ENCODE data around the gene ZDHHC24. TPM values are rescaled to one million over a fixed set of nuclear protein-coding genes. Genes with fewer than 3 reads are reported as not detected.
"Not testable (repeated sequence)": the region's sequence is repeated elsewhere in the genome, so short reads cannot be mapped to it uniquely, and the experiment has no call there.

The ZDHHC24 gene, protein sequence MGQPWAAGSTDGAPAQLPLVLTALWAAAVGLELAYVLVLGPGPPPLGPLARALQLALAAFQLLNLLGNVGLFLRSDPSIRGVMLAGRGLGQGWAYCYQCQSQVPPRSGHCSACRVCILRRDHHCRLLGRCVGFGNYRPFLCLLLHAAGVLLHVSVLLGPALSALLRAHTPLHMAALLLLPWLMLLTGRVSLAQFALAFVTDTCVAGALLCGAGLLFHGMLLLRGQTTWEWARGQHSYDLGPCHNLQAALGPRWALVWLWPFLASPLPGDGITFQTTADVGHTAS
- 4.0 TPM for total RNA-seq
- long read RNA-seq, full-length matches to known transcripts = 7 of 9 reads
- long read RNA-seq, partial matches to known transcripts = 0 of 9 reads
- long read RNA-seq, other reads (novel, unspliced or antisense) = 2 of 9 reads

DNA sequence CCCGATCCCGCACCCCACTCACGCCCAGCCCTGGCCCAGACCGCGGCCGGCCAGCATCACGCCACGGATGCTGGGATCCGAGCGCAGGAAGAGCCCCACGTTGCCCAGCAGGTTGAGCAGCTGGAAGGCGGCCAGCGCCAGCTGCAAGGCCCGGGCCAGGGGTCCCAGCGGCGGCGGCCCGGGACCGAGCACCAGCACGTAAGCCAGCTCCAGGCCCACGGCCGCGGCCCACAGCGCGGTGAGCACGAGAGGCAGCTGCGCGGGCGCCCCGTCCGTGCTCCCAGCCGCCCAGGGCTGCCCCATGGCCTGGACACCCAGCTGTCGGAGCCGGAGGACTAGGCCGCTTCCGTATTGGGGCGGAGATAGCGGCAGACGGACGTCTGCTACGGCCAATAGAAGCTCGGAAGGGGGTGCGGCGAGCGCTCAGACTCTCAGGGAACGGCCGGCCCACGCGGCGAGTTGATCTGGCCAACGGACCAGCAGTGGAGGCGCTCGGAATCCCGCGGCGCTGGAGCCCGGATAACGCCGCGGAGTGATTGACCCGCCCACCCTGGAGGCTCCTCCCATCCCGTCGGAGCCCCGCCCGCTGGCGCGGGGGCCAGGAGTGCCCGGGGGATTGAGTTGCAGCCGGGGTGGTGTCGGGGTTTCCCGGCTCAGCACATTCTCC is at the start of gene ZDHHC24:
ZDHHC24 (minus strand) TSS at position 348 of the 667 bp plus-strand sequence; CDS start at position 303, 45 bp downstream.
- DNase-seq (ENCODE audit: missing footprints) (peak; percentile 99), ATAC-seq (peak; percentile 98)
- intact Hi-C loops (cut with DNase I) = loop anchor here (1.0 kb wide), 1 partner anchor 80 kb away; the partner anchor contains the start of gene PELI3

- peak; percentile 72 for ATAC-seq
Observed at GRCh38 chr11:66595245-66595904, 49.5 kb upstream of the ZDHHC24 start.

DNA sequence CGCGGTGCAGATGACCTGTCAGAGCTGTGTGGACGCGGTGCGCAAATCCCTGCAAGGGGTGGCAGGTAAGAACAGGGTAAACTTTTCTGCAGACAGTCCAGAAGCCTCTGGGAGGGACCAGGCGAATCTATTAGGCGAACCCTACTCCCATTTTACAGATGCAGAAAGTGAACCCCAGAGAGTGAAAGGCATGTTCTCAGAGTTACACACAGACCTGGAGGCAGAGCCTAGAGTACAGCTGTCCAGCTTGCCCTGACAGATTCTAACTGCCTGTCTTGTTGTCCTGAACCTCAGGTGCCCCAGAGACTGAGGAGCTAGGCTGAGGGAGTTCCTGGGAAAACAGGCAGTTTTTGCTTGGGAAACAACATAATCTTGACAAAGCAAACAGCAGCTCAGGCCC is 47.8 kb upstream of the ZDHHC24 start:
- no peak for DNase-seq (ENCODE audit: missing footprints)
- intact Hi-C loops (cut with DNase I) = loop anchor here (2.0 to 5.0 kb wide), 2 partner anchors 23 to 84 kb away; partner anchors contain the start of genes RBM14 and RBM4B
- ATAC-seq = no peak

More at GRCh38 chr11:66595245-66595904, 49.5 kb upstream of the ZDHHC24 start:
- peak; percentile 79 for DNase-seq (ENCODE audit: missing footprints)
- intact Hi-C loops (cut with DNase I) = no loop called here

DNA sequence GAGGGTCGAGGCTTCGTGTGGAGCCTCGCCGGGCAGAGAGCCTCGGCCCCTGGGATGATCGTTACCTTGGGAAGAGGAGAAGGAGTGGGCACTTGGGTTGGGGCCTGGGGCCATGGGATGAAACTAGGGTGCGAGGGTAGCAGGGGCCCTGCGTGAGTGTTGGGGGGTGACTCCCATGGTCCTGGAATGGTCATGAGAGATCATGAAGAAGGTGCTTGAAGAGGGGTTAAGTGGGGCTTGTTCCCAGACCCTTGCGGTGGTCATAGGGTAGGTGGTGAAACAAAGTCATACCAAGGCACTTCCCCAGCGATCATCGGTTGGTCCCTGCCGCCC is 47.4 kb upstream of the ZDHHC24 start:
- intact Hi-C loops (cut with DNase I) = loop anchor here (2.0 to 5.0 kb wide), 2 partner anchors 24 to 84 kb away; partner anchors contain the start of genes RBM14 and RBM4B
- no peak for DNase-seq (ENCODE audit: missing footprints)
- ATAC-seq = no peak

DNA sequence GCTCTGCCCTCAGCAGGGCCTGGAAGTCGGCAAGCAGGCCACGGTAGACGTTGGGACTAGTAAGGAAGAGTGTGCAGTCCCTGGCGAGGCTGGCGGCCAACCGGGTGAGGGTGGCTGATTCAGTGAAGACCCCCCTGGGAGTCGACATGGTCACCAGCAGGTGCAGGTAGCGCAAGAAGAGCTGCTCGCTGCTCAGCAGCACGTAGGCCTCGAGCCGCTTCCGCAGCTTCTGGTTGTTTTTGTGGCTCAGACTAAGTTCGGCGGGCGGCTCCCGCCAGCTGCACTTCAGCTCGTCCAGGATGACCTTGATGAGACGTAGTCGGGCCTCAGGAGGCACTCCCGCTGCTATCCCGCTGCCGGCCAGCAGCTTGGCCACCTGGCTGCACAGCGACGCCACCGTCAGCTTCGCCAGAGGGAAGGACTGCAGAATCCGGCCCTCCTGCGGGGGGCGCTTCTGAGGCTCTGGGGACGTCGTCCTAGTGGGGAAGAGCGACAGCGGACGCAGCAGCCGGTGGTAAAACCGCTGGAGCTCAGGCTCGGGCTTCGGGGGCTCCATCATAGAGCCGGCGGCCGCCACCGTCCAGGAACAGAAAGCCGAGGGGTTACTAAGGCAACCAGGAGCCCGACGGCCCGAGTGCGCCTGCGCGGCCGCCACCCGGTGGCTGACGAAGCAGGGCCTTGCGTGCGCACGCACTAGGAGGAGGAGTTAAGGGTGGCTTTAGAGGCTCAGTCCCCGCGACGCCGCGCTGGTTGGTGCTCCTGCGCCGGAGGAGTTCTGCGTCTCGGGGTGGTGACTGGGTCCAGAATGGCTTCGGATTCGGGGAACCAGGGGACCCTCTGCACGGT is 46.8 kb upstream of the ZDHHC24 start, which contains the start of the genes CCDC87 and CCS:
CCDC87 (minus strand) TSS at position 607 of the 846 bp plus-strand sequence; CDS start at position 559, 48 bp downstream.
CCS (plus strand) TSS at position 729 of the 846 bp plus-strand sequence; CDS start at position 806, 77 bp downstream.
- peak; percentile 95 for ATAC-seq
- peak; percentile 100 for DNase-seq (ENCODE audit: missing footprints)
- intact Hi-C loops (cut with DNase I) = loop anchor here (2.0 to 5.0 kb wide), 2 partner anchors 24 to 85 kb away; partner anchors contain the start of genes RBM14 and RBM4B

DNA sequence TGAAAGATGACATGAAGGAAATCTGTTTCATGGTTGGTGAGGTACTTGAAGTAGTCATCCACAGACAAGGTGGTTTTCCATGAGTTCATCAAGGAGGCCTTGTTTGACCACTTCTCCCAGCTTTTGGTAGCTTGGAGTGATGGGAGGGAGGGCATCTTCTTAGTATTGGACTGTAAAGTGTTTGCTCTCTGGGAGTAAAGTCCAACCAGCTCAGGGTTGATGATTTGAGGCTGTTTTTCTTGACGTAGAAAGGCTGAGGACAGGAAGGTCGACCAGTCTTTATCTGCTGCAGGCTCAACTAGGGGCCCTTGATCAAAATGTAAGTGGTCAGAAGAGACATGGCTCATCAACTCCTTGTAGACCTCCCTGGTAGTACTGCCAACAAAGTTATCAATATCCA is 45.3 kb upstream of the ZDHHC24 start:
- no peak for ATAC-seq
- intact Hi-C loops (cut with DNase I) = loop anchor here (5.0 kb wide), 1 partner anchor 86 kb away; the partner anchor contains the start of gene RBM4B
- DNase-seq (ENCODE audit: missing footprints) = no peak

DNA sequence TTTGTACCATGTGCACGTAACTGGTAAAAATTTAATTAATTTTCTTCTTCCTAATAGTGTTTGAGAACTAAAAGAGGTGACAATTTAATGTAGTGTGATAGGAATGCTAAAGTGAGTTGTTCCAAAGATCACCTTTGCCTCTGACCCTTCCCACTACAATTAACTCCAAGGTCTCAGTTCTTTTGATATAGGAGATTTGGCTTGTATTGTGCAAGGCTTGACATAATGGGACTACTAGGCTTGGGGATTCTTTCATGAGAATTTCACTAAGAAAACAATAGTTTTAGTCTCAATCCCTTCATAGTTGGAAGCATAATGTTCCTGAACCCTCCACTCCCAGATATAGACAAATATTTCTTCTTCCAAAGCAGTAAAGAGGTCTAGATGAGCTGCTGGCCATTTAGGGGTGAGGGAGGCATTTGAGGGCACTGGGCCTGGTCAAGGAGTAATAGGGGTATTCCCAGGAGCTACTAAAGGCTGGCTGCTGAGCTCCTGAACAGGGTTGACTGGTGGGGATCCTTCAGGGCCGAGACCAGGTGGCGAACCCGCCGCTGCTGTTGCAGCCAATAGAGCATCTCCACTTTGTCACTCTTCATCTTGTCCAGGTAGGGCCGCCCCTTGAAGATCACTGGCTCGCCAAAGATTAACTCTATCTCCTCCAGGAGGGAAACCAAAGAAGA is 44.3 kb upstream of the ZDHHC24 start:
- intact Hi-C loops (cut with DNase I) = loop anchor here (5.0 kb wide), 1 partner anchor 87 kb away; the partner anchor contains the start of gene RBM4B
- no peak for ATAC-seq
- no peak for DNase-seq (ENCODE audit: missing footprints)

DNA sequence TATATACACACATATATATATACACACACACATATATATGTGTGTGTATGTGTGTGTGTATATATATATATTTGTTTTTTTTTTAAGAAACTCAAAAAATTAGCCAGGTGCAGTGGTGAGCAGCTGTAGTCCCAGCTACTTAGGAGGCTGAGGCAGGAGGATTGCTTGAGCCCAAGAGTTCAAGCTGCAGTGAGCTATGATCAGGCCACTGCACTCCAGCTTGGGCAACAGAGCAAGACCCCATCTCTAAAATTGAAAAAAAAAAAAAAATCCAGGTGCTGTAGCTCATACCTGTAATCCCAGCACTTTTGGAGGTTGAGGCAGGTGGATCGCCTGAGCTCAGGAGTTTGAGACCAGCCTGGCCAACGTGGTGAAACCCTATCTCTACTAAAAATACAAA is 43.5 kb upstream of the ZDHHC24 start:
- intact Hi-C loops (cut with DNase I); ATAC-seq; DNase-seq (ENCODE audit: missing footprints): not testable (repeated sequence)

- intact Hi-C loops (cut with DNase I) = no loop called here
- DNase-seq (ENCODE audit: missing footprints) (no peak), ATAC-seq (no peak)
Observed at GRCh38 chr11:66586136-66586535, 40.3 kb upstream of the ZDHHC24 start.

DNA sequence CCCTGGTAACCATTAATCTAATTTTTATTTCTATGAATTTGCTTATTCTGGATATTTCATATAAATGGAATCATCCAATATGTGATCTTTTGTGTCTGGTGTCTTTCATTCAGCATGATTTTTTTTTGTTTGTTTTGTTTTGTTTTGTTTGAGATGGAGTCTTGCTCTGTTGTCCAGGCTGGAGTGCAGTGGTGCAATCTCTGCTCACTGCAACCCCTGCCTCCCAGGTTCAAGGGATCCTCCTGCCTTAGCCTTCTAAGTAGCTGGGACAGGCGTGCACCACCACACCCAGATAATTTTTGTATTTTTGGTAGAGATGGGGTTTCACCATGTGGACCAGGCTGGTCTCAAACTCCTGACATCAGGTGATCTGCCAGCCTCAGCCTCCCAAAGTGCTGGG is 39.6 kb upstream of the ZDHHC24 start:
- ATAC-seq; intact Hi-C loops (cut with DNase I); DNase-seq (ENCODE audit: missing footprints): not testable (repeated sequence)

- DNase-seq (ENCODE audit: missing footprints); ATAC-seq; intact Hi-C loops (cut with DNase I): not testable (repeated sequence)
Observed at GRCh38 chr11:66582565-66583147, 36.8 kb upstream of the ZDHHC24 start.

DNA sequence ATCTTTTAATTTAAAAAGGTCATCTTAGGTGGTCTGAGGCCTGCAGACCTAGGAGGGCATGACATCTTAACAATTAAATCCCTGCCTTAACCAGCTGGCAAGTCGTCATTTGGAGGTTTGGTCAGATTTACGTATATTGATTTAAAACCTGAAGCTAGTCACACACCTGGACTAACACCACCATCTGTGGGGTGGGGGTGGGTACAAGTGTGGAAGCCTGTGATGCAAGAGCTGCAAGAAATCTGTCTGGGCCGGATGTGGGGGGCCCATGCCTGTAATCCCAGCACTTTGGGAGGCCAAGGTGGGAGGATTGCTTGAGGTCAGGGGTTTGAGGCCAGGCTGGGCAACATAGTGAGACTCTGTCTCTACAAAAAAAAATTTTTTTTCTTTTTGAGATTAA is 35.4 kb upstream of the ZDHHC24 start:
- DNase-seq (ENCODE audit: missing footprints) (no peak), ATAC-seq (no peak)
- intact Hi-C loops (cut with DNase I) = no loop called here

- ATAC-seq (no peak), DNase-seq (ENCODE audit: missing footprints) (no peak)
- intact Hi-C loops (cut with DNase I) = no loop called here
Observed at GRCh38 chr11:66580803-66581202, 35.0 kb upstream of the ZDHHC24 start.

- DNase-seq (ENCODE audit: missing footprints) (peak; percentile 85), ATAC-seq (peak; percentile 91)
- intact Hi-C loops (cut with DNase I) = loop anchor here (1.0 kb wide), 1 partner anchor 99 kb away; no protein-coding TSS in a partner anchor
Observed at GRCh38 chr11:66579017-66579606, 33.3 kb upstream of the ZDHHC24 start.

GRCh38 chr11:66570850-66571180 is 25.0 kb upstream of the ZDHHC24 start:
- no peak for ATAC-seq

DNA sequence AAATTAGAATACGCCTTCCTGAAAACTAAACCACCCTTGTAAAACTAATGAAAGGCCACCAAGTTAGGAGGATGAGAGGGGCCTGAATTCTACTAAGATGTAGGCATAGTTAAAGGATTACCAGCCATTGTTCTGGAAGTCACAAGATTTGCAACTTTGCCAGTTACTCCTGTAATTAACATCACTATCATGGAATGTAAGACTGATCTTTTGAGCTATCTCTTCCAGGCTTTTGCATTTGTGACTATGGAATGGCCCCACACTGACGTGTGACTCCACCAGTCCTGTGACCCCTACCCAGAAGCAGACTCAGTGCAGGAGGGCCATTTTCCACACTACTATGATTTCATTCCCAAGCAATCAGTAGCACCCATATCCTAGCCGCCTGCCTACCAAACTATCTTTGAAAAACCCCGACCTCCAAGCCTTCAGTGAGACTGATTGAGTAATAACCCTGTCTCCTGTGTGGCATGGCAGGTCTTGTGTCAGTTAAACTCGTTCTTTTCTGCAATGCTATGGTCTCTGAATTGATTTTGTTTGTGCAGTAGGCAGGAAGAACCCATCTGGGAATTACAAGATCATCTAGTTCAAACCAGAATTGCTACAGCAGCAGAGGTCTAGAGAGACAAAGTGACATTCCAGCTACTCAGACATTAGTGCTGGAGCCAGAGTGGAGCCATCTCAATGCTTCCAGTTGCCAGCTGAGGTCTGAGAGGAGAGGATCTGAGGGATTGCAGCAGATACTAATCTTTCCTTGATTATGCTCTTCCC is 24.4 kb upstream of the ZDHHC24 start:
- ATAC-seq (no peak), DNase-seq (ENCODE audit: missing footprints) (no peak)
- intact Hi-C loops (cut with DNase I) = no loop called here

More at GRCh38 chr11:66570850-66571180, 25.0 kb upstream of the ZDHHC24 start:
- no peak for DNase-seq (ENCODE audit: missing footprints)
- intact Hi-C loops (cut with DNase I) = no loop called here
